Ishikawa (cell line): ENCODE measurements around the gene SGCG.

Source experiments
- CEBPB ChIP-seq: IDR thresholded peaks from 2 replicates; pipeline ENCODE4 v1.6.1; 2012
- CREB1 ChIP-seq: IDR thresholded peaks from 2 replicates; pipeline ENCODE4 v1.6.1; 2012; ENCODE audit warnings: low read depth
- EGR1 ChIP-seq: IDR thresholded peaks from 2 replicates; pipeline ENCODE4 v1.6.1; 2012
- EP300 ChIP-seq: IDR thresholded peaks from 2 replicates; pipeline ENCODE4 v1.6.1; 2012; ENCODE audit warnings: borderline replicate concordance
- FOXM1 ChIP-seq: IDR thresholded peaks from 2 replicates; pipeline ENCODE4 v1.6.1; 2012; ENCODE audit warnings: low read depth, borderline replicate concordance
- NFIC ChIP-seq: IDR thresholded peaks from 2 replicates; pipeline ENCODE4 v1.6.1; 2012
- RAD21 ChIP-seq: IDR thresholded peaks from 2 replicates; pipeline ENCODE4 v1.6.1; 2012; ENCODE audit warnings: low read depth
- TAF1 ChIP-seq: IDR thresholded peaks from 2 replicates; pipeline ENCODE4 v1.6.1; 2012; ENCODE audit warnings: low read depth, mild to moderate bottlenecking
- TCF12 ChIP-seq: IDR thresholded peaks from 2 replicates; pipeline ENCODE4 v1.6.1; 2012; ENCODE audit warnings: low read depth
- TEAD4 ChIP-seq: IDR thresholded peaks from 2 replicates; pipeline ENCODE4 v1.6.1; 2012
- YY1 ChIP-seq: IDR thresholded peaks from 2 replicates; pipeline ENCODE4 v1.6.1; 2012; ENCODE audit warnings: low read depth
- ZBTB7A ChIP-seq: IDR thresholded peaks from 2 replicates; pipeline ENCODE4 v1.6.1; 2012; ENCODE audit warnings: low read depth
- TF ChIP-seq, protein P1 (sequence below): IDR thresholded peaks from 2 replicates; pipeline ENCODE4 v1.6.1; 2012; ENCODE audit warnings: low read depth, mild to moderate bottlenecking
- TF ChIP-seq, protein P2 (sequence below): IDR thresholded peaks from 2 replicates; pipeline ENCODE4 v1.6.1; 2012
- TF ChIP-seq, protein P3 (sequence below): IDR thresholded peaks from 2 replicates; pipeline ENCODE4 v1.6.1; 2012

The SGCG gene

GRCh38 chr13:23183292-23183691, 2.5 kb downstream of the SGCG start:
- TF ChIP-seq, protein P1, sequence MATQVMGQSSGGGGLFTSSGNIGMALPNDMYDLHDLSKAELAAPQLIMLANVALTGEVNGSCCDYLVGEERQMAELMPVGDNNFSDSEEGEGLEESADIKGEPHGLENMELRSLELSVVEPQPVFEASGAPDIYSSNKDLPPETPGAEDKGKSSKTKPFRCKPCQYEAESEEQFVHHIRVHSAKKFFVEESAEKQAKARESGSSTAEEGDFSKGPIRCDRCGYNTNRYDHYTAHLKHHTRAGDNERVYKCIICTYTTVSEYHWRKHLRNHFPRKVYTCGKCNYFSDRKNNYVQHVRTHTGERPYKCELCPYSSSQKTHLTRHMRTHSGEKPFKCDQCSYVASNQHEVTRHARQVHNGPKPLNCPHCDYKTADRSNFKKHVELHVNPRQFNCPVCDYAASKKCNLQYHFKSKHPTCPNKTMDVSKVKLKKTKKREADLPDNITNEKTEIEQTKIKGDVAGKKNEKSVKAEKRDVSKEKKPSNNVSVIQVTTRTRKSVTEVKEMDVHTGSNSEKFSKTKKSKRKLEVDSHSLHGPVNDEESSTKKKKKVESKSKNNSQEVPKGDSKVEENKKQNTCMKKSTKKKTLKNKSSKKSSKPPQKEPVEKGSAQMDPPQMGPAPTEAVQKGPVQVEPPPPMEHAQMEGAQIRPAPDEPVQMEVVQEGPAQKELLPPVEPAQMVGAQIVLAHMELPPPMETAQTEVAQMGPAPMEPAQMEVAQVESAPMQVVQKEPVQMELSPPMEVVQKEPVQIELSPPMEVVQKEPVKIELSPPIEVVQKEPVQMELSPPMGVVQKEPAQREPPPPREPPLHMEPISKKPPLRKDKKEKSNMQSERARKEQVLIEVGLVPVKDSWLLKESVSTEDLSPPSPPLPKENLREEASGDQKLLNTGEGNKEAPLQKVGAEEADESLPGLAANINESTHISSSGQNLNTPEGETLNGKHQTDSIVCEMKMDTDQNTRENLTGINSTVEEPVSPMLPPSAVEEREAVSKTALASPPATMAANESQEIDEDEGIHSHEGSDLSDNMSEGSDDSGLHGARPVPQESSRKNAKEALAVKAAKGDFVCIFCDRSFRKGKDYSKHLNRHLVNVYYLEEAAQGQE: no peak
- TF ChIP-seq EGR1: no peak
- TF ChIP-seq TAF1: no peak
- TF ChIP-seq RAD21: no peak
- no peak for TF ChIP-seq CREB1
- TF ChIP-seq FOXM1: no peak
- TF ChIP-seq, protein P2, sequence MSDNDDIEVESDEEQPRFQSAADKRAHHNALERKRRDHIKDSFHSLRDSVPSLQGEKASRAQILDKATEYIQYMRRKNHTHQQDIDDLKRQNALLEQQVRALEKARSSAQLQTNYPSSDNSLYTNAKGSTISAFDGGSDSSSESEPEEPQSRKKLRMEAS: no peak
- TF ChIP-seq TEAD4: no peak
- TF ChIP-seq ZBTB7A: no peak
- TF ChIP-seq, protein P3, sequence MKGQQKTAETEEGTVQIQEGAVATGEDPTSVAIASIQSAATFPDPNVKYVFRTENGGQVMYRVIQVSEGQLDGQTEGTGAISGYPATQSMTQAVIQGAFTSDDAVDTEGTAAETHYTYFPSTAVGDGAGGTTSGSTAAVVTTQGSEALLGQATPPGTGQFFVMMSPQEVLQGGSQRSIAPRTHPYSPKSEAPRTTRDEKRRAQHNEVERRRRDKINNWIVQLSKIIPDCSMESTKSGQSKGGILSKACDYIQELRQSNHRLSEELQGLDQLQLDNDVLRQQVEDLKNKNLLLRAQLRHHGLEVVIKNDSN: no peak
- TF ChIP-seq NFIC: no peak
- TF ChIP-seq EP300: no peak

GRCh38 chr13:23185542-23185941, 4.8 kb downstream of the SGCG start:
- TF ChIP-seq EGR1: no peak
- TF ChIP-seq TEAD4: no peak
- TF ChIP-seq ZBTB7A: no peak
- no peak for TF ChIP-seq TCF12
- no peak for TF ChIP-seq NFIC
- TF ChIP-seq, protein P3: no peak
- no peak for TF ChIP-seq CREB1
- TF ChIP-seq, protein P2: no peak
- no peak for TF ChIP-seq YY1
- TF ChIP-seq FOXM1: no peak
- no peak for TF ChIP-seq EP300
- TF ChIP-seq TAF1: no peak
- TF ChIP-seq, protein P1: no peak
- no peak for TF ChIP-seq CEBPB
- TF ChIP-seq RAD21: no peak

DNA sequence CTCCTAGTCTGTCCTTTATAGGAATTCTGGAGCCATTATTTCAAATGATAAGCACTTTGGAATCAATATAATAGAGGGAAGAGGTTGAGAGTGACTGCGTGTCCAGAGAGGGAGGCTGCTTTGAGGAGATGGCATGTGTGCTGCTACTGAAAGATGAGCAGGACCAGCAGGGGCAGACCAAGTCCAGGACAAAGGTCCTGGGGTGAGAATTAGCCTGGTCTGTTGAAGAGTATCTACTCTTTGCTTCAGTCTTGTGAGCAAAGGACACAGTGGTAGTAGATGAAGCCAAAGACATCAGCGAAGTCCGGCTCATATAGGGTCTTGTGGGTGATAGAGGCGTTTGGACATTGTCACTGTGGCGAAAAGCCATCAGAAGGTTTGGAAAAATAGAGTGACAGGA, 21.1 kb downstream of the SGCG start:
- TF ChIP-seq TAF1 (no peak), TCF12 (no peak), YY1 (no peak), ZBTB7A (no peak), RAD21 (no peak), CEBPB (no peak), NFIC (no peak), EP300 (no peak), TEAD4 (no peak), FOXM1 (no peak), CREB1 (no peak), EGR1 (no peak)
- TF ChIP-seq, protein P2: no peak
- TF ChIP-seq, protein P1: no peak
- TF ChIP-seq, protein P3: no peak

GRCh38 chr13:23202383-23202782, 21.6 kb downstream of the SGCG start:
- no peak for TF ChIP-seq ZBTB7A
- no peak for TF ChIP-seq TAF1
- no peak for TF ChIP-seq TEAD4
- TF ChIP-seq, protein P3: no peak
- no peak for TF ChIP-seq EGR1
- no peak for TF ChIP-seq EP300
- TF ChIP-seq, protein P1: no peak
- TF ChIP-seq CEBPB: no peak
- TF ChIP-seq YY1: no peak
- TF ChIP-seq, protein P2: no peak
- TF ChIP-seq CREB1: no peak
- TF ChIP-seq TCF12: no peak
- TF ChIP-seq RAD21: no peak
- no peak for TF ChIP-seq NFIC
- TF ChIP-seq FOXM1: no peak
